PC-3 (cell line): ENCODE data around the gene MAP2K7. TPM values are rescaled to one million over a fixed set of nuclear protein-coding genes. Genes with fewer than 3 reads are reported as not detected.

ENCODE experiments used
- ATAC-seq: fragments of 200-7000 bp; cut with Tn5 transposase; 2 replicates; pipeline ENCODE4 v1.9.1; 2020; ENCODE audit warnings: mild to moderate bottlenecking, moderate library complexity
- BruUV-seq: library from RNA; stranded (reverse); fragments of 400-500 nt; replicated peaks from 2 replicates; lab custom pipeline; 2021; lab: Mats Ljungman, UMichigan
- CTCF ChIA-PET: fragments of 300-600 bp; sonication (Branson Sonifier 250); formaldehyde crosslinking; loops from one replicate; lab custom pipeline; 2022; ENCODE audit warnings: antibody characterized with exemption; lab: Charles Lee
- POLR2A ChIA-PET: fragments of 300-600 bp; sonication (Branson Sonifier 250); formaldehyde crosslinking; loops from one replicate; lab custom pipeline; 2022; ENCODE audit warnings: antibody characterized with exemption; ENCODE audit not compliant: unreplicated experiment; lab: Charles Lee
- DNase-seq: peaks from one replicate; pipeline ENCODE4 v3.0.0-alpha.2; 2015
- H2AFZ ChIP-seq: fragments of 300-600 bp; sonication (generic); 2 replicates; pipeline ENCODE4 v1.6.0; 2016; ENCODE audit warnings: antibody characterized with exemption, low read length
- H3F3A ChIP-seq: fragments of 300-600 bp; sonication (generic); one replicate; pipeline ENCODE4 v1.6.0; 2017; ENCODE audit warnings: antibody characterized with exemption, low read length, control low read depth, mild to moderate bottlenecking; ENCODE audit not compliant: unreplicated experiment
- H3K27ac ChIP-seq: fragments of 300-600 bp; sonication (generic); 2 replicates; pipeline ENCODE4 v1.5.1; 2016; ENCODE audit warnings: mild to moderate bottlenecking, low read length
- H3K27me3 ChIP-seq: fragments of 300-600 bp; sonication (generic); 2 replicates; pipeline ENCODE4 v1.6.1; 2016; ENCODE audit warnings: low read length, mixed read lengths
- H3K36me3 ChIP-seq: fragments of 300-600 bp; sonication (generic); 2 replicates; pipeline ENCODE4 v1.6.1; 2016; ENCODE audit warnings: low read depth, mixed run types, low read length, mixed read lengths
- H3K4me1 ChIP-seq: fragments of 300-600 bp; sonication (generic); 2 replicates; pipeline ENCODE4 v1.5.1; 2016; ENCODE audit warnings: low read length; ENCODE audit not compliant: insufficient read depth
- H3K4me2 ChIP-seq: fragments of 300-600 bp; sonication (generic); 2 replicates; pipeline ENCODE4 v1.6.0; 2016; ENCODE audit warnings: low read length
- H3K4me3 ChIP-seq: fragments of 300-600 bp; sonication (generic); 2 replicates; pipeline ENCODE4 v1.5.1; 2016; ENCODE audit warnings: mild to moderate bottlenecking, low read length, mixed read lengths
- H3K79me2 ChIP-seq: fragments of 300-600 bp; sonication (generic); 2 replicates; pipeline ENCODE4 v1.6.1; 2017; ENCODE audit warnings: low read length, mixed read lengths
- H3K9ac ChIP-seq: fragments of 300-600 bp; sonication (generic); 2 replicates; pipeline ENCODE4 v1.6.0; 2016; ENCODE audit warnings: mild to moderate bottlenecking, low read length
- H3K9me2 ChIP-seq: fragments of 300-600 bp; sonication (generic); replicated peaks from 2 replicates; pipeline ENCODE4 v1.6.1; 2016; ENCODE audit warnings: mixed run types, low read length, mixed read lengths
- H3K9me3 ChIP-seq: fragments of 300-600 bp; sonication (generic); 2 replicates; pipeline ENCODE4 v1.6.1; 2016; ENCODE audit warnings: low read length, mixed read lengths
- H4K20me1 ChIP-seq: fragments of 300-600 bp; sonication (generic); 2 replicates; pipeline ENCODE4 v1.6.1; 2016; ENCODE audit warnings: low read length, mixed read lengths
- EZH2 ChIP-seq: fragments of 300-600 bp; sonication (generic); IDR thresholded peaks from one replicate; pipeline ENCODE4 v1.6.1; 2017; ENCODE audit warnings: antibody characterized with exemption, mild to moderate bottlenecking, low read length; ENCODE audit not compliant: unreplicated experiment
- EZH2phosphoT487 ChIP-seq: fragments of 300-600 bp; sonication (generic); IDR thresholded peaks from 2 replicates; pipeline ENCODE4 v1.6.1; 2018; ENCODE audit warnings: mild to moderate bottlenecking, antibody characterized with exemption, low read length, borderline replicate concordance
- intact Hi-C: fragments of 100-400 bp; cut with micrococcal nuclease; formaldehyde crosslinking; loops from 2 replicates; pipeline ENCODE4 v1.9.0; 2023
- total RNA-seq: library from RNA; depleted of rRNA; stranded (reverse); fragments of >200 nt; gene quantifications from 2 replicates; pipeline ENCODE4 v1.2.3, GENCODE V29; 2014
- TF ChIP-seq, protein P1 (sequence below): fragments of 300-600 bp; sonication (generic); conservative IDR thresholded peaks from 2 replicates; pipeline ENCODE4 v1.5.1; 2017; ENCODE audit warnings: antibody characterized with exemption, low read depth, mild to moderate bottlenecking, low read length

The MAP2K7 gene
- total RNA-seq, 1 experiment from 2014 or later, result 39.3 TPM

DNA sequence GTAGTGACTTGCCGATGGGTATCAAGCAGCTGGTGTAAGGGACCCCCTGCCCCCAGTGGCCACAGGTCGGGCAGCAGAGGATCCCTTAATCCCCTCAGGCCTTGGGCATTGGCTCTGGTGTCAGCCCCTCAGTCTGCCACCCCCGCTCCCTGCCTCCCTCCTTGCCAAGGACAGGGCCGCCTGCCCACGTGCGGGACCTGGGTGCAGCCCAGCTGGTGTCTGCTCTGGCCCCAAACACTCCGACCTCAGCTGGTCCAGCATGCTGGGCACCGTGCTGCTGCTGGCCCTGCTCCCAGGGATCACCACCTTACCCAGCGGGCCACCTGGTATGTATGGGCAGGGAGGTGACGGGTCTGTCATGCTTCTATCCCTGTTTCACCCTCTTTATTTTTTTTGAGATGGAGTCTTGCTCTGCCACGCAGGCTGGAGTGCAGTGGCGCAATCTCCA lies 10.9 kb downstream of the MAP2K7 start, which contains the start of gene TGFBR3L:
Gene TGFBR3L, plus strand, starts transcription at position 233 of the 448 bp plus-strand sequence.
- Histone ChIP-seq H3K9me2 (no peaks in the 10 kb centered on the region), H3K9ac (no peak within 1 kb of the TSS), H3K27me3 (no peaks in the 10 kb centered on the region), H2AFZ (no peak within 1 kb of the TSS), H3K36me3 (peaks cover 20% of the 10 kb centered on the region), H3K4me1 (peaks cover 19% of the 10 kb centered on the region), H3K4me2 (peak within 1 kb of the TSS; percentile 90), H3K9me3 (no peaks in the 10 kb centered on the region), H3K27ac (no peak within 1 kb of the TSS), H3F3A (no peaks in the 10 kb centered on the region), H3K79me2 (peaks cover 4% of the 10 kb centered on the region; the same call in 1 of the 2 replicates), H4K20me1 (no peaks in the 10 kb centered on the region), H3K4me3 (peak within 1 kb of the TSS; percentile 74; the same call in 1 of the 2 replicates)
- no peak for ATAC-seq
- ChIA-PET CTCF (no interaction called here), POLR2A (no interaction called here)
- TF ChIP-seq EZH2phosphoT487, result no peak
- TF ChIP-seq, protein P1, sequence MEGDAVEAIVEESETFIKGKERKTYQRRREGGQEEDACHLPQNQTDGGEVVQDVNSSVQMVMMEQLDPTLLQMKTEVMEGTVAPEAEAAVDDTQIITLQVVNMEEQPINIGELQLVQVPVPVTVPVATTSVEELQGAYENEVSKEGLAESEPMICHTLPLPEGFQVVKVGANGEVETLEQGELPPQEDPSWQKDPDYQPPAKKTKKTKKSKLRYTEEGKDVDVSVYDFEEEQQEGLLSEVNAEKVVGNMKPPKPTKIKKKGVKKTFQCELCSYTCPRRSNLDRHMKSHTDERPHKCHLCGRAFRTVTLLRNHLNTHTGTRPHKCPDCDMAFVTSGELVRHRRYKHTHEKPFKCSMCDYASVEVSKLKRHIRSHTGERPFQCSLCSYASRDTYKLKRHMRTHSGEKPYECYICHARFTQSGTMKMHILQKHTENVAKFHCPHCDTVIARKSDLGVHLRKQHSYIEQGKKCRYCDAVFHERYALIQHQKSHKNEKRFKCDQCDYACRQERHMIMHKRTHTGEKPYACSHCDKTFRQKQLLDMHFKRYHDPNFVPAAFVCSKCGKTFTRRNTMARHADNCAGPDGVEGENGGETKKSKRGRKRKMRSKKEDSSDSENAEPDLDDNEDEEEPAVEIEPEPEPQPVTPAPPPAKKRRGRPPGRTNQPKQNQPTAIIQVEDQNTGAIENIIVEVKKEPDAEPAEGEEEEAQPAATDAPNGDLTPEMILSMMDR, result no peak
- no peak for TF ChIP-seq EZH2
- intact Hi-C loops, result no loop called here
- DNase-seq, result no peak
- BruUV-seq, result no TSS peak

DNA sequence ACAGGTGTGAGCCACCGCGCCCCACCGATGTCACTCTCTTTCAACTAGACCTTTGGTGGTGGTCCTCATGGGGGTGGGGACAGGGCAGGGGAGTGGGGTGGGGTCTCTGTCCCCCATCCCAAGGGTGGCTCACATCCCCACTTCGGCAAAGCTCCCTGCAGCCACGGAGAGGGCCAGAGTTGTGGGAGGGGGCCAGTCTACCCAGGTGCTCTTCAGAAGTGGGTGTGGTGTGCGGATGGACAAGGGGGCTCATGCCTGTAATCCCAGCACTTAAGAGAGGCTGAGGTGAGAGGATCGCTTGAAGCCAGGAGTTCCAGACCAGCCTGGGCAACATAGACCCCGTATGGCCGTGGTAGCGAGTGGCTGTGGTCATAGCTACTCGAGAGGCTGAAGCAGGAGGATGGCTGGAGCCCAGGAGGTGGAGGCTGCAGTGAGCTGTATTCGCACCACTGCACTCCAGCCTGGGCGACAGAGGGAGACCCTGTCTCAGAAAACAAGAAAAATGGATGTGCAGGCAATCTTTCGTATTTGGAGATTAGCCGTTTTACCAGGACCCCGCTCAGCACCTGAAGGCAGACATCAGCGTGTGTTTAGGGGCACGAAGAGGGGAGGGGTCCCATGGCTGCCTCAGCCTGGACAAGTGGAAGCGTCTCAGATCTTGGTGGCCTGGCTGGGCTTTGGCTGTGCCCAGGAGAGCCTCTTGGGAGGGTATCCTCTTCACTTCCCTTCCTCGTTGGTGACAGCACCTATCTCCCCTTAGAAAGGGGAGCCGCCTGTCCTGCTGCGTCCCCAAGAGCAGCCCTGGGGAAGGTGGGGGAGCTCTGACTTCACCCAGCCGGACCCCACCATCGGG lies 11.8 kb downstream of the MAP2K7 start:
- Histone ChIP-seq H3K9me2 (no peaks in the 10 kb centered on the region), H3K4me3 (peak overlapping the region; percentile 74), H2AFZ (peak overlapping the region; percentile 87; the same call in 1 of the 2 replicates), H3K36me3 (peaks cover 12% of the 10 kb centered on the region), H3K9ac (peak overlapping the region; percentile 73), H3F3A (no peaks in the 10 kb centered on the region), H3K9me3 (no peaks in the 10 kb centered on the region), H3K27me3 (no peaks in the 10 kb centered on the region), H3K27ac (no peak overlapping the region), H3K4me2 (peak overlapping the region; percentile 90), H3K79me2 (peaks cover 4% of the 10 kb centered on the region; the same call in 1 of the 2 replicates), H3K4me1 (peaks cover 23% of the 10 kb centered on the region), H4K20me1 (no peaks in the 10 kb centered on the region)
- ATAC-seq (no peak), DNase-seq (no peak)
- POLR2A ChIA-PET, result no interaction called here
- no peak for TF ChIP-seq EZH2phosphoT487
- TF ChIP-seq, protein P1, result no peak
- no peak for TF ChIP-seq EZH2
- intact Hi-C loops, result no loop called here
- CTCF ChIA-PET, result interaction anchor here (0.7 kb wide), 1 partner anchor 12 kb away, joined by 6 read pairs; the partner anchor contains the start of gene MAP2K7
- BruUV-seq, result no TSS peak
